ENCODE measurements around the gene EFNA5.

Gene EFNA5

GRCh38 chr5:107544476-107544875 is 126.3 kb downstream of the EFNA5 start:
- DNase-seq (ENCODE audit: low read depth) = no peak

GRCh38 chr5:107543868-107544267 is 126.9 kb downstream of the EFNA5 start:
- no peak for DNase-seq (ENCODE audit: low read depth)

- peak; percentile 58 for DNase-seq (ENCODE audit: low read depth)
Observed at GRCh38 chr5:107542831-107543231, 127.9 kb downstream of the EFNA5 start.

- peak; percentile 89 for DNase-seq (ENCODE audit: low read depth)
Observed at GRCh38 chr5:107542428-107542827, 128.3 kb downstream of the EFNA5 start.

- no peak for DNase-seq (ENCODE audit: low read depth)
Observed at GRCh38 chr5:107541400-107541799, 129.3 kb downstream of the EFNA5 start.

GRCh38 chr5:107539726-107540330 is 130.9 kb downstream of the EFNA5 start:
- DNase-seq (ENCODE audit: low read depth) = no peak

GRCh38 chr5:107538805-107539445 is 131.8 kb downstream of the EFNA5 start:
- no peak for DNase-seq (ENCODE audit: low read depth)

- peak; percentile 31 for DNase-seq (ENCODE audit: low read depth)
Observed at GRCh38 chr5:107538331-107538730, 132.4 kb downstream of the EFNA5 start.

GRCh38 chr5:107535849-107536248 is 134.9 kb downstream of the EFNA5 start:
- no peak for DNase-seq (ENCODE audit: low read depth)

GRCh38 chr5:107533910-107534876 is 136.5 kb downstream of the EFNA5 start:
- no peak for DNase-seq (ENCODE audit: low read depth)

GRCh38 chr5:107532916-107533315 is 137.8 kb downstream of the EFNA5 start:
- DNase-seq (ENCODE audit: low read depth) = no peak

GRCh38 chr5:107532169-107532878 is 138.4 kb downstream of the EFNA5 start:
- DNase-seq (ENCODE audit: low read depth) = no peak

GRCh38 chr5:107531308-107531707 is 139.4 kb downstream of the EFNA5 start:
- DNase-seq (ENCODE audit: low read depth) = no peak

- DNase-seq (ENCODE audit: low read depth) = no peak
Observed at GRCh38 chr5:107529618-107530017, 141.1 kb downstream of the EFNA5 start.

GRCh38 chr5:107526270-107526937 is 144.3 kb downstream of the EFNA5 start:
- DNase-seq (ENCODE audit: low read depth) = no peak

GRCh38 chr5:107524111-107524510 is 146.6 kb downstream of the EFNA5 start:
- DNase-seq (ENCODE audit: low read depth) = no peak

- no peak for DNase-seq (ENCODE audit: low read depth)
Observed at GRCh38 chr5:107523029-107523680, 147.6 kb downstream of the EFNA5 start.

- no peak for DNase-seq (ENCODE audit: low read depth)
Observed at GRCh38 chr5:107522456-107522855, 148.3 kb downstream of the EFNA5 start.

- peak; percentile 43 for DNase-seq (ENCODE audit: low read depth)
Observed at GRCh38 chr5:107519900-107520354, 150.8 kb downstream of the EFNA5 start.

- DNase-seq (ENCODE audit: low read depth) = no peak
Observed at GRCh38 chr5:107518616-107519015, 152.1 kb downstream of the EFNA5 start.

GRCh38 chr5:107518190-107518589 is 152.5 kb downstream of the EFNA5 start:
- no peak for DNase-seq (ENCODE audit: low read depth)

Data from ELR (cell line).